Measurements from ENCODE around the gene BRAP. TPM values are rescaled to one million over a fixed set of nuclear protein-coding genes. Genes with fewer than 3 reads are reported as not detected.
"Not testable (repeated sequence)": the region's sequence is repeated elsewhere in the genome, so short reads cannot be mapped to it uniquely, and the experiment has no call there.

The BRAP gene
- polyA plus RNA-seq, 1 donor = 13.9 TPM

- DNase-seq = no peak
Observed at GRCh38 chr12:111605911-111606766, 79.6 kb downstream of the BRAP start.

- not testable (repeated sequence) for DNase-seq
Observed at GRCh38 chr12:111602857-111603256, 82.9 kb downstream of the BRAP start.

GRCh38 chr12:111602348-111602747, 83.4 kb downstream of the BRAP start:
- no peak for DNase-seq

- DNase-seq = not testable (repeated sequence)
Observed at GRCh38 chr12:111600986-111601385, 84.8 kb downstream of the BRAP start.

GRCh38 chr12:111600205-111600642, 85.5 kb downstream of the BRAP start:
- DNase-seq = no peak

- peak; percentile 93 for DNase-seq
Observed at GRCh38 chr12:111599453-111600204, 86.1 kb downstream of the BRAP start.

- DNase-seq = no peak
Observed at GRCh38 chr12:111598637-111599452, 86.9 kb downstream of the BRAP start, which contains the start of gene ATXN2. Gene ATXN2 (minus strand): TSS chr12:111599315. CDS start chr12:111599034, 281 bp downstream.

- DNase-seq = peak; percentile 46
Observed at GRCh38 chr12:111597831-111598636, 87.7 kb downstream of the BRAP start.

- peak; percentile 24 for DNase-seq
Observed at GRCh38 chr12:111596985-111597830, 88.5 kb downstream of the BRAP start.

GRCh38 chr12:111595341-111595835, 90.4 kb downstream of the BRAP start:
- DNase-seq = not testable (repeated sequence)

Other genes starting within 250 kb of the BRAP start
- gene ATXN2, start 86.6 kb downstream of the BRAP start, polyA plus RNA-seq (ENCODE audit: insufficient read length) = 53.4 TPM
- 22.7 TPM for gene ACAD10, start 97 bp upstream of the BRAP start, polyA plus RNA-seq (ENCODE audit: insufficient read length)
- gene ALDH2, start 81.0 kb upstream of the BRAP start, polyA plus RNA-seq (ENCODE audit: insufficient read length) = 36.6 TPM
- 36.5 TPM for gene MAPKAPK5, start 156.3 kb upstream of the BRAP start, polyA plus RNA-seq (ENCODE audit: insufficient read length)